HepG2 (cell line): Measurements from ENCODE around the gene HTR7.

ENCODE experiments used
- CC2D1A ChIP-seq: sonication (generic); formaldehyde crosslinking; IDR thresholded peaks from 2 replicates; pipeline ENCODE4 v1.8.1; 2023; ENCODE audit warnings: mild to moderate bottlenecking, missing genetic modification reagents
- KLF13 ChIP-seq: sonication (generic); formaldehyde crosslinking; IDR thresholded peaks from 2 replicates; pipeline ENCODE4 v1.4.0; 2020; ENCODE audit warnings: mild to moderate bottlenecking, missing genetic modification reagents
- NFRKB ChIP-seq: fragments of 450-650 bp; IDR thresholded peaks from 2 replicates; pipeline ENCODE4 v1.6.1; 2017
- POLR2A ChIP-seq, 2 experiments: IDR thresholded peaks; 2 replicates each; pipeline ENCODE4 v1.6.1; 2011; ENCODE audit warnings: low read depth in 2 of 2, low read length in 2 of 2, mild to moderate bottlenecking in 1 of 2, moderate library complexity in 1 of 2; ENCODE audit not compliant: insufficient read depth in 1 of 2
- SP1 ChIP-seq, 2 experiments: fragments of 450-650 bp in 1 of 2; sonication (generic) in 1 of 2; formaldehyde crosslinking in 1 of 2; IDR thresholded peaks; 2 replicates each; pipeline versions ENCODE4 v1.4.0 to v1.6.1; 2016 to 2020; ENCODE audit warnings: missing genetic modification reagents in 1 of 2
- ZFX ChIP-seq: sonication (generic); formaldehyde crosslinking; IDR thresholded peaks from 2 replicates; pipeline ENCODE4 v1.4.0; 2020; ENCODE audit warnings: mild to moderate bottlenecking, low read depth, missing genetic modification reagents, moderate library complexity
- ZNF121 ChIP-seq: sonication (generic); formaldehyde crosslinking; IDR thresholded peaks from 2 replicates; pipeline ENCODE4 v1.5.0; 2020; ENCODE audit warnings: mild to moderate bottlenecking, missing genetic modification reagents
- ZNF615 ChIP-seq: sonication (generic); formaldehyde crosslinking; IDR thresholded peaks from 2 replicates; pipeline ENCODE4 v1.5.0; 2020; ENCODE audit warnings: mild to moderate bottlenecking, missing genetic modification reagents, borderline replicate concordance
- ZNF879 ChIP-seq: sonication (generic); formaldehyde crosslinking; IDR thresholded peaks from 2 replicates; pipeline ENCODE4 v1.8.1; 2023; ENCODE audit warnings: missing genetic modification reagents
- TF ChIP-seq, protein P1 (sequence below): fragments of 450-650 bp; IDR thresholded peaks from 2 replicates; pipeline ENCODE4 v1.6.1; 2017; ENCODE audit warnings: mild to moderate bottlenecking
- TF ChIP-seq, protein P2 (sequence below): sonication (generic); formaldehyde crosslinking; IDR thresholded peaks from 2 replicates; pipeline ENCODE4 v1.5.0; 2020; ENCODE audit warnings: mild to moderate bottlenecking, missing genetic modification reagents, moderate library complexity
- TF ChIP-seq, protein P3 (sequence below): sonication (generic); formaldehyde crosslinking; IDR thresholded peaks from 2 replicates; pipeline ENCODE4 v1.4.0; 2020; ENCODE audit warnings: mild to moderate bottlenecking, missing genetic modification reagents

DNA sequence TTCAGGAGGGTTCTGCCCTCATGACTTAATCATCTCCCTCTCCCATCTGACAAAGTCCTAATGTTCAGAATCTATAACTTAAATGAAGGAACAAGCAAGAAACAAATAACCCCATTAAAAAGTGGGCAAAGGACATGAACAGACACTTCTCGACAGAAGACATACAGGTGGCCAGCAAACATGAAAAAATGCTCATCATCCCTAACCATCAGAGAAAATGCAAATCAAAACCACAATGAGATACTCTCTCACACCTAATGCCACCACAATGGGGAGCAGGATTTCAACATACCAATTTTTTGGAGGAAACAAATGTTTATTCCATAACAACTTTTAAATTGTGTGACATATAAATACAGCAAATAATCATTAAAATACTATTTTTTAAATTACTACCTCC lies 3.0 kb upstream of the HTR7 start:
- TF ChIP-seq, protein P1, sequence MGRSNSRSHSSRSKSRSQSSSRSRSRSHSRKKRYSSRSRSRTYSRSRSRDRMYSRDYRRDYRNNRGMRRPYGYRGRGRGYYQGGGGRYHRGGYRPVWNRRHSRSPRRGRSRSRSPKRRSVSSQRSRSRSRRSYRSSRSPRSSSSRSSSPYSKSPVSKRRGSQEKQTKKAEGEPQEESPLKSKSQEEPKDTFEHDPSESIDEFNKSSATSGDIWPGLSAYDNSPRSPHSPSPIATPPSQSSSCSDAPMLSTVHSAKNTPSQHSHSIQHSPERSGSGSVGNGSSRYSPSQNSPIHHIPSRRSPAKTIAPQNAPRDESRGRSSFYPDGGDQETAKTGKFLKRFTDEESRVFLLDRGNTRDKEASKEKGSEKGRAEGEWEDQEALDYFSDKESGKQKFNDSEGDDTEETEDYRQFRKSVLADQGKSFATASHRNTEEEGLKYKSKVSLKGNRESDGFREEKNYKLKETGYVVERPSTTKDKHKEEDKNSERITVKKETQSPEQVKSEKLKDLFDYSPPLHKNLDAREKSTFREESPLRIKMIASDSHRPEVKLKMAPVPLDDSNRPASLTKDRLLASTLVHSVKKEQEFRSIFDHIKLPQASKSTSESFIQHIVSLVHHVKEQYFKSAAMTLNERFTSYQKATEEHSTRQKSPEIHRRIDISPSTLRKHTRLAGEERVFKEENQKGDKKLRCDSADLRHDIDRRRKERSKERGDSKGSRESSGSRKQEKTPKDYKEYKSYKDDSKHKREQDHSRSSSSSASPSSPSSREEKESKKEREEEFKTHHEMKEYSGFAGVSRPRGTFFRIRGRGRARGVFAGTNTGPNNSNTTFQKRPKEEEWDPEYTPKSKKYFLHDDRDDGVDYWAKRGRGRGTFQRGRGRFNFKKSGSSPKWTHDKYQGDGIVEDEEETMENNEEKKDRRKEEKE, result no peak
- no peak for TF ChIP-seq POLR2A (IDR thresholded peaks at IDR 0.05; ENCODE audit: insufficient read depth in 1 of 2, low read depth in 2 of 2, low read length in 2 of 2)
- no peak for TF ChIP-seq SP1 (IDR thresholded peaks at IDR 0.05)
- no peak for TF ChIP-seq SP1 (CRISPR knock-in tag; IDR thresholded peaks at IDR 0.05)
- TF ChIP-seq ZNF615 (CRISPR knock-in tag), result no peak
- no peak for TF ChIP-seq KLF13
- TF ChIP-seq ZNF121 (CRISPR knock-in tag), result no peak
- TF ChIP-seq CC2D1A (CRISPR knock-in tag), result no peak
- TF ChIP-seq NFRKB, result no peak
- TF ChIP-seq ZNF879, result no peak
- TF ChIP-seq, protein P2, sequence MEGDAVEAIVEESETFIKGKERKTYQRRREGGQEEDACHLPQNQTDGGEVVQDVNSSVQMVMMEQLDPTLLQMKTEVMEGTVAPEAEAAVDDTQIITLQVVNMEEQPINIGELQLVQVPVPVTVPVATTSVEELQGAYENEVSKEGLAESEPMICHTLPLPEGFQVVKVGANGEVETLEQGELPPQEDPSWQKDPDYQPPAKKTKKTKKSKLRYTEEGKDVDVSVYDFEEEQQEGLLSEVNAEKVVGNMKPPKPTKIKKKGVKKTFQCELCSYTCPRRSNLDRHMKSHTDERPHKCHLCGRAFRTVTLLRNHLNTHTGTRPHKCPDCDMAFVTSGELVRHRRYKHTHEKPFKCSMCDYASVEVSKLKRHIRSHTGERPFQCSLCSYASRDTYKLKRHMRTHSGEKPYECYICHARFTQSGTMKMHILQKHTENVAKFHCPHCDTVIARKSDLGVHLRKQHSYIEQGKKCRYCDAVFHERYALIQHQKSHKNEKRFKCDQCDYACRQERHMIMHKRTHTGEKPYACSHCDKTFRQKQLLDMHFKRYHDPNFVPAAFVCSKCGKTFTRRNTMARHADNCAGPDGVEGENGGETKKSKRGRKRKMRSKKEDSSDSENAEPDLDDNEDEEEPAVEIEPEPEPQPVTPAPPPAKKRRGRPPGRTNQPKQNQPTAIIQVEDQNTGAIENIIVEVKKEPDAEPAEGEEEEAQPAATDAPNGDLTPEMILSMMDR, result no peak
- TF ChIP-seq, protein P3, sequence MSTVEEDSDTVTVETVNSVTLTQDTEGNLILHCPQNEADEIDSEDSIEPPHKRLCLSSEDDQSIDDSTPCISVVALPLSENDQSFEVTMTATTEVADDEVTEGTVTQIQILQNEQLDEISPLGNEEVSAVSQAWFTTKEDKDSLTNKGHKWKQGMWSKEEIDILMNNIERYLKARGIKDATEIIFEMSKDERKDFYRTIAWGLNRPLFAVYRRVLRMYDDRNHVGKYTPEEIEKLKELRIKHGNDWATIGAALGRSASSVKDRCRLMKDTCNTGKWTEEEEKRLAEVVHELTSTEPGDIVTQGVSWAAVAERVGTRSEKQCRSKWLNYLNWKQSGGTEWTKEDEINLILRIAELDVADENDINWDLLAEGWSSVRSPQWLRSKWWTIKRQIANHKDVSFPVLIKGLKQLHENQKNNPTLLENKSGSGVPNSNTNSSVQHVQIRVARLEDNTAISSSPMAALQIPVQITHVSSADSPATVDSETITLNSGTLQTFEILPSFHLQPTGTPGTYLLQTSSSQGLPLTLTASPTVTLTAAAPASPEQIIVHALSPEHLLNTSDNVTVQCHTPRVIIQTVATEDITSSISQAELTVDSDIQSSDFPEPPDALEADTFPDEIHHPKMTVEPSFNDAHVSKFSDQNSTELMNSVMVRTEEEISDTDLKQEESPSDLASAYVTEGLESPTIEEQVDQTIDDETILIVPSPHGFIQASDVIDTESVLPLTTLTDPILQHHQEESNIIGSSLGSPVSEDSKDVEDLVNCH (CRISPR knock-in tag), result no peak
- TF ChIP-seq ZFX (CRISPR knock-in tag), result no peak
